SH-SY5Y (cell line): ENCODE data around the gene MRPS27.
A peak's percentile ranks its signal among the peaks of the same experiment; 100 is the strongest.
"Not testable (repeated sequence)": the region's sequence is repeated elsewhere in the genome, so short reads cannot be mapped to it uniquely, and the experiment has no call there.

ENCODE experiments used
- GATA2 ChIP-seq: IDR thresholded peaks from 2 replicates; pipeline ENCODE4 v1.6.1; 2011; ENCODE audit warnings: mild to moderate bottlenecking, low read depth, low read length
- GATA3 ChIP-seq: IDR thresholded peaks from 2 replicates; pipeline ENCODE4 v1.6.1; 2011; ENCODE audit warnings: low read depth, mild to moderate bottlenecking, low read length, moderate library complexity

DNA sequence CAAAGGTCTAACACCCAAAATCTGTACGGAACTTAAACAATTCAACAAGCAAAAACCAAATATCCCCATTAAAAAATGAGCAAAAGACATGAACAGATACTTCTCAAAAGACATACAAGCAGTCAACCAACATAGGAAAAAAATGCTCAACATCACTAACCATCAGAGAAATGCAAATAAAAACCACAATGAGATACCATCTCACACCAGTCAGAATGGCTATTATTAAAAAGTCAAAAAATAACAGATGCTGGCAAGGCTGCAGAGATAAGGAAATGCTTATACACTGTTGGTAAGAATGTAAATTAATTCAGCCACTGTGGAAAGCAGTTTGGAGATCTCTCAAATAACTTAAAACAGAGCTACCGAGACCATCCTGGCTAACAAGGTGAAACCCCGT is 21.9 kb downstream of the MRPS27 start:
- not testable (repeated sequence) for TF ChIP-seq GATA2
- TF ChIP-seq GATA3: 0 out of 2 replicates have a peak, but pooled peaks have one; percentile 22
